Measurements from ENCODE around the gene FBXW2.

GRCh38 chr9:120737416-120738165 is 55.6 kb downstream of the FBXW2 start:
- no peak for TF ChIP-seq CTCF (conservative IDR thresholded peaks at IDR 0.05 in 1 of 2, IDR thresholded peaks at IDR 0.05 in 1 of 2; ENCODE audit: low read depth in 1 of 2, low read length in 2 of 2)
- no peak for TF ChIP-seq EZH2 (IDR thresholded peaks at IDR 0.05; ENCODE audit: low read length, missing control alignments)
